ENCODE results near the gene PRIM2.
"Not testable (repeated sequence)": the region's sequence is repeated elsewhere in the genome, so short reads cannot be mapped to it uniquely, and the experiment has no call there.

DNA sequence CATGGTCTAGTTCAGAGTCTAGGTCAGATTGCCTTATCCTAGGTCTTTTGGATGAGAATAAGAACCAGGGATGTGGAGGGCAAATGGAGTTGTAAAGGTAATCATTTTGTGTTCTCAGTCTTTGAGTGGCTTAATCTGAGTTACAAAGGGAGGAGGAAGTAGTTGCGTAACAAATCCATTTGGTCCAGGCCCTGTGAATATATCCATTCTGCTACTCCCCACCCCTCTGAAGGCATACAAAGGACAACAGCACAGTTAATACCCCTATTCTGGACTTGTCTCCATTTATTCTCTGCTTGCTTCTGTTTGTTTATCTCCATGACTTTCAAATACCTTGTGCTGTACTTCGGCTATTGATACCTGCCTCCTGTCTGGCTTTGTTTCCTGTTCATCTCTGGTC is 29.3 kb downstream of the PRIM2 start:
- TF ChIP-seq EGR1 (IDR thresholded peaks at IDR 0.05); TCF12 (IDR thresholded peaks at IDR 0.05; ENCODE audit: low read depth); TAF1 (IDR thresholded peaks at IDR 0.05; ENCODE audit: low read depth); EP300 (IDR thresholded peaks at IDR 0.05; ENCODE audit: borderline replicate concordance); USF1 (IDR thresholded peaks at IDR 0.05); CREB1 (IDR thresholded peaks at IDR 0.05; ENCODE audit: low read depth); MAX (IDR thresholded peaks at IDR 0.05); FOXM1 (IDR thresholded peaks at IDR 0.05; ENCODE audit: borderline replicate concordance, low read depth); RAD21 (IDR thresholded peaks at IDR 0.05; ENCODE audit: low read depth); YY1 (IDR thresholded peaks at IDR 0.05; ENCODE audit: low read depth); TEAD4 (IDR thresholded peaks at IDR 0.05): not testable (repeated sequence)
- TF ChIP-seq CEBPB (IDR thresholded peaks at IDR 0.05) = peak; percentile 41; the same call in 1 of the 2 replicates
- TF ChIP-seq, protein P1, sequence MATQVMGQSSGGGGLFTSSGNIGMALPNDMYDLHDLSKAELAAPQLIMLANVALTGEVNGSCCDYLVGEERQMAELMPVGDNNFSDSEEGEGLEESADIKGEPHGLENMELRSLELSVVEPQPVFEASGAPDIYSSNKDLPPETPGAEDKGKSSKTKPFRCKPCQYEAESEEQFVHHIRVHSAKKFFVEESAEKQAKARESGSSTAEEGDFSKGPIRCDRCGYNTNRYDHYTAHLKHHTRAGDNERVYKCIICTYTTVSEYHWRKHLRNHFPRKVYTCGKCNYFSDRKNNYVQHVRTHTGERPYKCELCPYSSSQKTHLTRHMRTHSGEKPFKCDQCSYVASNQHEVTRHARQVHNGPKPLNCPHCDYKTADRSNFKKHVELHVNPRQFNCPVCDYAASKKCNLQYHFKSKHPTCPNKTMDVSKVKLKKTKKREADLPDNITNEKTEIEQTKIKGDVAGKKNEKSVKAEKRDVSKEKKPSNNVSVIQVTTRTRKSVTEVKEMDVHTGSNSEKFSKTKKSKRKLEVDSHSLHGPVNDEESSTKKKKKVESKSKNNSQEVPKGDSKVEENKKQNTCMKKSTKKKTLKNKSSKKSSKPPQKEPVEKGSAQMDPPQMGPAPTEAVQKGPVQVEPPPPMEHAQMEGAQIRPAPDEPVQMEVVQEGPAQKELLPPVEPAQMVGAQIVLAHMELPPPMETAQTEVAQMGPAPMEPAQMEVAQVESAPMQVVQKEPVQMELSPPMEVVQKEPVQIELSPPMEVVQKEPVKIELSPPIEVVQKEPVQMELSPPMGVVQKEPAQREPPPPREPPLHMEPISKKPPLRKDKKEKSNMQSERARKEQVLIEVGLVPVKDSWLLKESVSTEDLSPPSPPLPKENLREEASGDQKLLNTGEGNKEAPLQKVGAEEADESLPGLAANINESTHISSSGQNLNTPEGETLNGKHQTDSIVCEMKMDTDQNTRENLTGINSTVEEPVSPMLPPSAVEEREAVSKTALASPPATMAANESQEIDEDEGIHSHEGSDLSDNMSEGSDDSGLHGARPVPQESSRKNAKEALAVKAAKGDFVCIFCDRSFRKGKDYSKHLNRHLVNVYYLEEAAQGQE (IDR thresholded peaks at IDR 0.05; ENCODE audit: low read depth) = not testable (repeated sequence)
